ENCODE measurements around the gene DAPK1. TPM values are rescaled to one million over a fixed set of nuclear protein-coding genes. Genes with fewer than 3 reads are reported as not detected.

The DAPK1 gene
- total RNA-seq, 1 donor from 2014 or later, result 29.5 TPM

DNA sequence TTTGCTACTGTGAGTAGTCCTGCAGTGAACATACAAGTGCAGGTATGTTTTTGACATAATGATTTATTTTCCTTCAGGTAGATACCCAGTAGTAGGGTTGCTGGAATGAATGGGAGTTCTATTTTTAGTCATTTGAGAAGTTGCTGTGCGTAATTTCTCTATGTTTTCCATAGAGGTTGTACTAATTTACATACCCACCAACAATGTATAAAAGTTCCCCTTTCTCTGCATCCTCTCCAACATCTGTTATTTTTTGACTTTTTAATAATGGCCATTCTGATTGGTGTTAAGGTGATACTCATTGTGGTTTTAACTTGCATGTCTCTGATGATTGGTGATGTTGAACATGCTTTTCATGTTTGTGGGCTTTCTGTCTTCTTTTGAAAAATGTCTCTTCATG lies 163.6 kb downstream of the DAPK1 start:
- H3K36me3 Mint-ChIP-seq, result peaks cover 47% of the 10 kb centered on the region
- Histone ChIP-seq H3K4me3 (no peak overlapping the region), H3K4me1 (no peaks in the 10 kb centered on the region), H4K20me1 (ENCODE audit: low read depth) (no peaks in the 10 kb centered on the region), H2AFZ (replicated peaks) (no peak overlapping the region), H3K79me2 (ENCODE audit: low read depth) (no peaks in the 10 kb centered on the region), H3K27ac (no peak overlapping the region), H3K36me3 (no peaks in the 10 kb centered on the region), H3K27me3 (no peaks in the 10 kb centered on the region), H3K4me2 (no peak overlapping the region), H3K9ac (no peak overlapping the region), H3F3A (ENCODE audit: low read depth) (no peaks in the 10 kb centered on the region), H3K9me3 (ENCODE audit: low read depth) (no peaks in the 10 kb centered on the region)
- DNase-seq (ENCODE audit: low spot score), result no peak
- TF ChIP-seq, protein P1, sequence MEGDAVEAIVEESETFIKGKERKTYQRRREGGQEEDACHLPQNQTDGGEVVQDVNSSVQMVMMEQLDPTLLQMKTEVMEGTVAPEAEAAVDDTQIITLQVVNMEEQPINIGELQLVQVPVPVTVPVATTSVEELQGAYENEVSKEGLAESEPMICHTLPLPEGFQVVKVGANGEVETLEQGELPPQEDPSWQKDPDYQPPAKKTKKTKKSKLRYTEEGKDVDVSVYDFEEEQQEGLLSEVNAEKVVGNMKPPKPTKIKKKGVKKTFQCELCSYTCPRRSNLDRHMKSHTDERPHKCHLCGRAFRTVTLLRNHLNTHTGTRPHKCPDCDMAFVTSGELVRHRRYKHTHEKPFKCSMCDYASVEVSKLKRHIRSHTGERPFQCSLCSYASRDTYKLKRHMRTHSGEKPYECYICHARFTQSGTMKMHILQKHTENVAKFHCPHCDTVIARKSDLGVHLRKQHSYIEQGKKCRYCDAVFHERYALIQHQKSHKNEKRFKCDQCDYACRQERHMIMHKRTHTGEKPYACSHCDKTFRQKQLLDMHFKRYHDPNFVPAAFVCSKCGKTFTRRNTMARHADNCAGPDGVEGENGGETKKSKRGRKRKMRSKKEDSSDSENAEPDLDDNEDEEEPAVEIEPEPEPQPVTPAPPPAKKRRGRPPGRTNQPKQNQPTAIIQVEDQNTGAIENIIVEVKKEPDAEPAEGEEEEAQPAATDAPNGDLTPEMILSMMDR (IDR thresholded peaks at IDR 0.05), result no peak
- TF ChIP-seq EZH2 (IDR thresholded peaks at IDR 0.05), result no peak
- no peak for TF ChIP-seq EZH2phosphoT487 (IDR thresholded peaks at IDR 0.05)
- H3K9me3 Mint-ChIP-seq, result no peaks in the 10 kb centered on the region
- peaks cover 21% of the 10 kb centered on the region for H3K4me1 Mint-ChIP-seq
- H3K27ac Mint-ChIP-seq, result no peak overlapping the region
- peaks cover 5% of the 10 kb centered on the region for H3K27me3 Mint-ChIP-seq (ENCODE audit: insufficient read depth, low read depth)
- no peak overlapping the region for H3K4me3 Mint-ChIP-seq

DNA sequence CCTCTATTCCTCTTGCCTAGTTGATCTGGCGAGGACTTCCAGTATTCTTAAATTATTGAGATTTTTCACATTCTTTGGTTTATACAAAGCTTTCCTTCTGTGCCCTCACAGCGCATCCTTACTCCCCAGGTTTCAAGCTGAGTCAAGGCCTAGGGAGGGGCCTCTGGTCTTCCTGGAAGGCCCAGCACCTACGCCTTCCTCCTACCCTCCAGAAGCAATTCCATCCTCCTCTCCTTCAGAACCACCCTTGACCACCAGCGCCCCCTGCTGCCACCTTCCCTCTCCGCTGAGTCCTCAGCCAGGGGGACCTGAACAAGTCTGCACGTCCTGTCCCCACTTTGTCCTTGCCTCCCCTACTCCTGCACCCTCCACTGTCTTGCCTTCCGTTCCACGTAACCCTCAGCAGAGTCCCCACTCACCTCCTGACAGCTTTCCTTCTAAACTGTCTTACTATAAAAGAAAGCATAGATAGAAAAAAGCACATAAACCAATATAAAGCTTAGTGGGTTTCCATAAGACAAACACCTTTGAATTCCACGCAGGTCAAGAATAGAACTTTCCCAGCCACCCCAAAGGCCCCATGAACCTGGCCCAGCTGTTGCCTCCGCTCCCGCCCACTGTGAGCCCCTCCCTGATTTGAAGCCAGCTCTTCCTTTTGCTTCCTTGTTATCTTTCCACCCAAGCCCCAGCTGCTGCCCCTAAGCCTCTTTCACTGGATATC lies 165.3 kb downstream of the DAPK1 start:
- Histone ChIP-seq H3K79me2 (ENCODE audit: low read depth) (no peaks in the 10 kb centered on the region), H3K4me3 (no peak overlapping the region), H4K20me1 (ENCODE audit: low read depth) (no peaks in the 10 kb centered on the region), H3K9ac (no peak overlapping the region), H3K4me2 (no peak overlapping the region), H3K27ac (no peak overlapping the region), H3K27me3 (no peaks in the 10 kb centered on the region), H3K4me1 (no peaks in the 10 kb centered on the region), H2AFZ (replicated peaks) (no peak overlapping the region), H3K9me3 (ENCODE audit: low read depth) (no peaks in the 10 kb centered on the region), H3K36me3 (no peaks in the 10 kb centered on the region), H3F3A (ENCODE audit: low read depth) (no peaks in the 10 kb centered on the region)
- Mint-ChIP-seq H3K4me3 (no peak overlapping the region), H3K27me3 (ENCODE audit: insufficient read depth, low read depth) (peaks cover 5% of the 10 kb centered on the region), H3K27ac (no peak overlapping the region), H3K4me1 (peaks cover 3% of the 10 kb centered on the region), H3K36me3 (peaks cover 45% of the 10 kb centered on the region), H3K9me3 (peaks cover 6% of the 10 kb centered on the region)
- no peak for TF ChIP-seq EZH2phosphoT487 (IDR thresholded peaks at IDR 0.05)
- TF ChIP-seq, protein P1 (IDR thresholded peaks at IDR 0.05), result peak; percentile 83
- DNase-seq (ENCODE audit: low spot score), result peak; percentile 81

DNA sequence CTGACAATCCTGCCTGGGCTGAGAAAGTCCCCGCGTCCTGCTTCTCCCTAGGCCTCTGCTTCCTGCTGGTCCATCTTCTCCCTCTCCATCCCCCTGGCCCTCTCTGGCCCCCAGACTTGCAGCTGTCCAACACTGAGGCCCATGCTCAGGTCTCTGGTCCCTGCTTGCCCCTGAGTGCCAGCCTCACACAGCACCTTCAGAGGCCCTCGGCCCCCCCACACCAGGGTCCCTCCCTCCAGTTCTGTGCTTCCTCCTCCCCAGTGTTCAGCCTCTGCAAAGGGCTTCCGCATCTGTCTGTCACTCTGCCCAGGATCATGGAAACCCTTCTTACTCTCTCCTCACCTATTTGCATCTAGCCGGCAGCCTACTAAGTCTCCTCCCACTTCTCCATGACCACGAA lies 165.9 kb downstream of the DAPK1 start:
- H3K4me3 Mint-ChIP-seq, result no peak overlapping the region
- peaks cover 6% of the 10 kb centered on the region for H3K9me3 Mint-ChIP-seq
- no peak overlapping the region for H3K9ac ChIP-seq
- no peak overlapping the region for H3K4me2 ChIP-seq
- H3K79me2 ChIP-seq (ENCODE audit: low read depth), result no peaks in the 10 kb centered on the region
- H3K36me3 Mint-ChIP-seq, result peaks cover 46% of the 10 kb centered on the region
- TF ChIP-seq, protein P1 (IDR thresholded peaks at IDR 0.05), result no peak
- TF ChIP-seq EZH2phosphoT487 (IDR thresholded peaks at IDR 0.05) (no peak), EZH2 (IDR thresholded peaks at IDR 0.05) (no peak)
- no peaks in the 10 kb centered on the region for H3K4me1 Mint-ChIP-seq
- H3K36me3 ChIP-seq, result no peaks in the 10 kb centered on the region
- no peaks in the 10 kb centered on the region for H4K20me1 ChIP-seq (ENCODE audit: low read depth)
- H3K4me3 ChIP-seq, result no peak overlapping the region
- peaks cover 5% of the 10 kb centered on the region for H3K27me3 Mint-ChIP-seq (ENCODE audit: insufficient read depth, low read depth)
- H3K27me3 ChIP-seq, result no peaks in the 10 kb centered on the region
- H3K4me1 ChIP-seq, result no peaks in the 10 kb centered on the region
- no peak overlapping the region for H3K27ac ChIP-seq
- H2AFZ ChIP-seq (replicated peaks), result no peak overlapping the region
- no peak for DNase-seq (ENCODE audit: low spot score)
- H3F3A ChIP-seq (ENCODE audit: low read depth), result no peaks in the 10 kb centered on the region
- no peaks in the 10 kb centered on the region for H3K9me3 ChIP-seq (ENCODE audit: low read depth)
- no peak overlapping the region for H3K27ac Mint-ChIP-seq

All from neural progenitor cell (in vitro differentiated cells).